MM.1S (cell line): ENCODE measurements around the gene ZBTB43.
"Not testable (repeated sequence)": the region's sequence is repeated elsewhere in the genome, so short reads cannot be mapped to it uniquely, and the experiment has no call there.

Experiments used
- DNase-seq: peaks from one replicate; pipeline ENCODE4 v3.0.0-alpha.2; 2015
- H2AFZ ChIP-seq: fragments of 300-600 bp; sonication (generic); 2 replicates; pipeline ENCODE4 v1.6.0; 2016; ENCODE audit warnings: antibody characterized with exemption, low read length
- H3F3A ChIP-seq: fragments of 300-600 bp; sonication (generic); 2 replicates; pipeline ENCODE4 v1.6.1; 2016; ENCODE audit warnings: mild to moderate bottlenecking, antibody characterized with exemption, low read length, moderate library complexity, mixed read lengths; ENCODE audit not compliant: insufficient read depth
- H3K27ac ChIP-seq: fragments of 300-600 bp; sonication (generic); 2 replicates; pipeline ENCODE4 v1.5.1; 2016; ENCODE audit warnings: mild to moderate bottlenecking, low read length
- H3K27me3 ChIP-seq: fragments of 300-600 bp; sonication (generic); replicated peaks from 2 replicates; pipeline ENCODE4 v1.6.0; 2016; ENCODE audit warnings: low read length; ENCODE audit not compliant: insufficient read depth
- H3K36me3 ChIP-seq: fragments of 300-600 bp; sonication (generic); replicated peaks from 2 replicates; pipeline ENCODE4 v1.6.1; 2016; ENCODE audit warnings: mild to moderate bottlenecking, low read length, mixed read lengths; ENCODE audit not compliant: insufficient read depth
- H3K4me1 ChIP-seq: fragments of 300-600 bp; sonication (generic); 2 replicates; pipeline ENCODE4 v1.6.1; 2016; ENCODE audit warnings: low read length, mixed read lengths
- H3K4me2 ChIP-seq: fragments of 300-600 bp; sonication (generic); 2 replicates; pipeline ENCODE4 v1.6.0; 2016; ENCODE audit warnings: low read depth, low read length
- H3K4me3 ChIP-seq: fragments of 300-600 bp; sonication (generic); 2 replicates; pipeline ENCODE4 v1.5.1; 2016; ENCODE audit warnings: low read length, mixed read lengths
- H3K79me2 ChIP-seq: fragments of 300-600 bp; sonication (generic); 2 replicates; pipeline ENCODE4 v1.6.1; 2016; ENCODE audit warnings: mixed run types, low read length, mixed read lengths
- H3K9ac ChIP-seq: fragments of 300-600 bp; sonication (generic); 2 replicates; pipeline ENCODE4 v1.6.1; 2016; ENCODE audit warnings: low read length, mixed read lengths
- H3K9me2 ChIP-seq: fragments of 300-600 bp; sonication (generic); replicated peaks from 2 replicates; pipeline ENCODE4 v1.6.1; 2016; ENCODE audit warnings: mild to moderate bottlenecking, low read length, mixed read lengths; ENCODE audit not compliant: insufficient read depth
- H3K9me3 ChIP-seq: fragments of 300-600 bp; sonication (generic); replicated peaks from 2 replicates; pipeline ENCODE4 v1.6.1; 2016; ENCODE audit warnings: mild to moderate bottlenecking, low read length, mixed read lengths; ENCODE audit not compliant: insufficient read depth
- H4K20me1 ChIP-seq: fragments of 300-600 bp; sonication (generic); 2 replicates; pipeline ENCODE4 v1.6.1; 2016; ENCODE audit warnings: mild to moderate bottlenecking, low read length, moderate library complexity, mixed read lengths; ENCODE audit not compliant: insufficient read depth
- EZH2 ChIP-seq: fragments of 300-600 bp; sonication (generic); optimal IDR thresholded peaks from 2 replicates; pipeline ENCODE3; 2017; ENCODE audit warnings: low read depth, mild to moderate bottlenecking, antibody characterized with exemption, low read length, mixed read lengths
- EZH2phosphoT487 ChIP-seq: fragments of 300-600 bp; sonication (generic); IDR thresholded peaks from 2 replicates; pipeline ENCODE4 v1.6.1; 2018; ENCODE audit warnings: antibody characterized with exemption, low read length
- TF ChIP-seq, protein P1 (sequence below): fragments of 300-600 bp; sonication (generic); IDR thresholded peaks from 2 replicates; pipeline ENCODE4 v1.5.1; 2016; ENCODE audit warnings: antibody characterized with exemption, low read length, mixed read lengths

The ZBTB43 gene

DNA sequence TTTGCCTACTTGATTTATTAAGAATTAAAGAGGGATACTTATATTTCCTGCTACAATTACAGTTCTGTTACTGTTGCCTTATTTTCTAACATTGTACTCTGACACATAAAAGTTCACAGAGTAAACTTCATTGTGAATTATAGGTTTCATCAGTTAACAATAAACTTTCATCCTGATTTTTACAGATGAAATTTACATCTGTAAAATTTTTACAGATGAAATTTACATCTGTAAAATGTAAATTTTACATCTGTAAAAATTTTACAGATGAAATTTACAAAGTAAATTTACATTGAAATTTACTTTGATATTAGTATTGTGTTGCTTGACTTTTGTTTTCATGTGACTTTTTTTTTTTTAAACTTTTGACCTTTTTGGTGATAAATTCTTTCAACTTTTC is 9.3 kb downstream of the ZBTB43 start:
- H3K36me3 ChIP-seq: peaks cover 44% of the 10 kb centered on the region
- TF ChIP-seq EZH2phosphoT487 (no peak), EZH2 (no peak)
- TF ChIP-seq, protein P1, sequence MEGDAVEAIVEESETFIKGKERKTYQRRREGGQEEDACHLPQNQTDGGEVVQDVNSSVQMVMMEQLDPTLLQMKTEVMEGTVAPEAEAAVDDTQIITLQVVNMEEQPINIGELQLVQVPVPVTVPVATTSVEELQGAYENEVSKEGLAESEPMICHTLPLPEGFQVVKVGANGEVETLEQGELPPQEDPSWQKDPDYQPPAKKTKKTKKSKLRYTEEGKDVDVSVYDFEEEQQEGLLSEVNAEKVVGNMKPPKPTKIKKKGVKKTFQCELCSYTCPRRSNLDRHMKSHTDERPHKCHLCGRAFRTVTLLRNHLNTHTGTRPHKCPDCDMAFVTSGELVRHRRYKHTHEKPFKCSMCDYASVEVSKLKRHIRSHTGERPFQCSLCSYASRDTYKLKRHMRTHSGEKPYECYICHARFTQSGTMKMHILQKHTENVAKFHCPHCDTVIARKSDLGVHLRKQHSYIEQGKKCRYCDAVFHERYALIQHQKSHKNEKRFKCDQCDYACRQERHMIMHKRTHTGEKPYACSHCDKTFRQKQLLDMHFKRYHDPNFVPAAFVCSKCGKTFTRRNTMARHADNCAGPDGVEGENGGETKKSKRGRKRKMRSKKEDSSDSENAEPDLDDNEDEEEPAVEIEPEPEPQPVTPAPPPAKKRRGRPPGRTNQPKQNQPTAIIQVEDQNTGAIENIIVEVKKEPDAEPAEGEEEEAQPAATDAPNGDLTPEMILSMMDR: no peak
- no peak for DNase-seq
- H3K9ac ChIP-seq: no peak overlapping the region
- no peak overlapping the region for H2AFZ ChIP-seq
- H3K4me1 ChIP-seq: no peaks in the 10 kb centered on the region
- no peaks in the 10 kb centered on the region for H3K9me2 ChIP-seq
- H3F3A ChIP-seq: no peaks in the 10 kb centered on the region; the same call in 1 of the 2 replicates
- H3K4me3 ChIP-seq: no peak overlapping the region
- no peak overlapping the region for H3K27ac ChIP-seq
- no peaks in the 10 kb centered on the region for H3K27me3 ChIP-seq
- H4K20me1 ChIP-seq: no peaks in the 10 kb centered on the region
- no peaks in the 10 kb centered on the region for H3K9me3 ChIP-seq
- no peak overlapping the region for H3K4me2 ChIP-seq
- peaks cover 92% of the 10 kb centered on the region for H3K79me2 ChIP-seq

DNA sequence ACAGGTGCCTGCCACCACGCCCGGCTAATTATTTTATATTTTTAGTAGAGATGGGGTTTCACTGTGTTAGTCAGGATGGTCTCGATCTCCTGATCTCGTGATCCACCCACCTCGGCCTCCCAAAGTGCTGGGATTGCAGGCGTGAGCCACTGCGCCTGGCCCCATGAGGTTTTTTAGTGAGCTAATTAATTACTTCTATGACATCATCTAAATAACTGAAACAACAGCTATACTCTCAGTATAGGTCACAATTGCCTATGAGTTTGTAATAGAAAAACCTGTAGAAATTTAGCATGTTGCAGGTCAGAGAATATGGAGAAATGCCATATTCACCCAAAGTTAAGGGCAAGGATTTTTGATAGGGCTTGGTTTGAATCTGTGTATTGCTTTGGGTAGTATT is 12.8 kb downstream of the ZBTB43 start:
- DNase-seq, H3K9ac ChIP-seq, H3K9me3 ChIP-seq, H3K9me2 ChIP-seq, H3K4me1 ChIP-seq, H3F3A ChIP-seq, H3K4me2 ChIP-seq, H3K27ac ChIP-seq, H4K20me1 ChIP-seq, H2AFZ ChIP-seq, H3K27me3 ChIP-seq, H3K4me3 ChIP-seq: not testable (repeated sequence)
- peaks cover 40% of the 10 kb centered on the region for H3K36me3 ChIP-seq
- peaks cover 89% of the 10 kb centered on the region for H3K79me2 ChIP-seq

DNA sequence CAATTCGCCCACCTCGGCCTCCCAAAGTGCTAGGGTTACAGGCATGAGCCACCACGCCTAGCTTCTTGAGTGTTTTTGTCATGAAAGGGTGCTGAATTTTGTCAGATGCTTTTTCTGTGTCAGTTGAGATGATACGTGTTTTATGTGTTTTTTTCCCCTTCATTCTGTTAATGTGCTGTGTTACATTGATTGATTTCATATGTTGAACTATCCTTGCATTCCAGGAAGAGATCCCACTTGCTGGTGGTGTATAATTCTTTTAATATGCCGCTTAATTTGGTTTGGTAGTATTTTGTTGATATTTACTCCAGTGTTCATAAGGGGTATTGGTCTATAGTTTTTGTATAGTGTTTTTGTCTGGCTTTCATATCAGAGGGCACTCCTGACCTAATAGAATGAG is 13.6 kb downstream of the ZBTB43 start:
- no peaks in the 10 kb centered on the region for H3K9me2 ChIP-seq
- H2AFZ ChIP-seq: no peak overlapping the region
- H3K27ac ChIP-seq: no peak overlapping the region
- no peaks in the 10 kb centered on the region; the same call in 1 of the 2 replicates for H3F3A ChIP-seq
- H3K79me2 ChIP-seq: peaks cover 81% of the 10 kb centered on the region
- no peak overlapping the region for H3K9ac ChIP-seq
- H3K36me3 ChIP-seq: peaks cover 39% of the 10 kb centered on the region
- H3K4me1 ChIP-seq: no peaks in the 10 kb centered on the region
- no peak overlapping the region for H3K4me2 ChIP-seq
- H4K20me1 ChIP-seq: 0 out of 2 replicates have a peak, but pooled peaks cover 4% of the 10 kb centered on the region
- H3K9me3 ChIP-seq: no peaks in the 10 kb centered on the region
- no peaks in the 10 kb centered on the region for H3K27me3 ChIP-seq
- no peak overlapping the region for H3K4me3 ChIP-seq
- no peak for DNase-seq
- no peak for TF ChIP-seq EZH2

DNA sequence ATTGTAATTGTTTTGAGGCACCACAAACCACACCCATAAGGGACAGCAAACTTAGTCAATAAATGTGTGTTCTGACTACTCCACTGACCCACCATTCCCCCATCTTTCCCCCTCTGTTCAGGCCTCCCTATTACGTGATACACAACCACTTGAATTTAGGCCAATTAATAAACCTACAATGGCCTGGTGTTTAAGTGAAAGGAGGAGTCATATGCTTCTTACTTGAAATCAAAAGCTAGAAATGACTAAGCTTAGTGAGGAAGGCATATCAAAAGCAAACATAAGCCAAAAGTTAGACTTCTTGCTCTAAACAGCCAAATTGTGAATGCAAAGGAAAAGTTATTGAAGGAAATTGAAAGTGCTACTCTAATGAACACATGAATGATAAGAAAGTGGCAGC is 14.6 kb downstream of the ZBTB43 start:
- no peaks in the 10 kb centered on the region for H3K4me1 ChIP-seq
- no peak overlapping the region for H3K9ac ChIP-seq
- no peaks in the 10 kb centered on the region for H3K27me3 ChIP-seq
- TF ChIP-seq EZH2phosphoT487 (no peak), EZH2 (no peak)
- TF ChIP-seq, protein P1: no peak
- H3K4me3 ChIP-seq: no peak overlapping the region
- no peak overlapping the region for H2AFZ ChIP-seq
- DNase-seq: no peak
- H4K20me1 ChIP-seq: 0 out of 2 replicates have a peak, but pooled peaks cover 4% of the 10 kb centered on the region
- no peak overlapping the region for H3K4me2 ChIP-seq
- no peaks in the 10 kb centered on the region for H3K9me3 ChIP-seq
- no peak overlapping the region for H3K27ac ChIP-seq
- no peaks in the 10 kb centered on the region for H3K9me2 ChIP-seq
- no peaks in the 10 kb centered on the region for H3F3A ChIP-seq
- peaks cover 31% of the 10 kb centered on the region for H3K36me3 ChIP-seq
- H3K79me2 ChIP-seq: peaks cover 77% of the 10 kb centered on the region
